Stimulated activated naive CD4-positive, alpha-beta T cell (primary cell): ENCODE measurements around the gene MEIS3.
"Not testable (repeated sequence)": the region's sequence is repeated elsewhere in the genome, so short reads cannot be mapped to it uniquely, and the experiment has no call there.

ENCODE experiments used
- DNase-seq, 6 experiments: peaks; one replicate each; lab custom pipeline; 2025; lab: John Stamatoyannopoulos, UW

MEIS3 gene

GRCh38 chr19:47386582-47386981 is 32.7 kb downstream of the MEIS3 start:
- not testable (repeated sequence) for DNase-seq

- not testable (repeated sequence) for DNase-seq
Measured at GRCh38 chr19:47384533-47384932, 34.8 kb downstream of the MEIS3 start.

GRCh38 chr19:47383890-47384289 is 35.4 kb downstream of the MEIS3 start:
- DNase-seq: not testable (repeated sequence)

GRCh38 chr19:47381653-47382279 is 37.6 kb downstream of the MEIS3 start:
- DNase-seq: no peak

- DNase-seq: no peak
Measured at GRCh38 chr19:47381121-47381520, 38.2 kb downstream of the MEIS3 start.

DNA sequence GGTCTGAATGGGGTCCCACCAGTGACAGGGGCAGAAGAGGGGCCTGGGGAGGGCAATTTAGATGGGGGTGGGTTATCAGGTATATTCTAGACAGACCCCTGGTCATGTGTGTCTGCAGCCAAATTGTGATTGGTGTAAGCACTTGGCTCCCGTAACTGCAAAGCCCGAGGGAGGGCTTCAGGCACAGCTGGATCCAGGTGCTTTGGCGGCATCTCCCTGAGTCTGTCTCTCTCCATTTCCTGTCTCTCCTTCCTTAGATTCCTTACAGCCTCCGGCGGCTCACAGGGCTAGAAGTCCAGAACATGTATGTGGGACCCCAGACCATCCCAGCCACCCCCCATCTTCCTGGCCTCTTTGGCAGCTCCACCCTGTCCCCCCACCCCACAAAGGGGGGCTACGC is 38.8 kb downstream of the MEIS3 start:
- DNase-seq: no peak

DNA sequence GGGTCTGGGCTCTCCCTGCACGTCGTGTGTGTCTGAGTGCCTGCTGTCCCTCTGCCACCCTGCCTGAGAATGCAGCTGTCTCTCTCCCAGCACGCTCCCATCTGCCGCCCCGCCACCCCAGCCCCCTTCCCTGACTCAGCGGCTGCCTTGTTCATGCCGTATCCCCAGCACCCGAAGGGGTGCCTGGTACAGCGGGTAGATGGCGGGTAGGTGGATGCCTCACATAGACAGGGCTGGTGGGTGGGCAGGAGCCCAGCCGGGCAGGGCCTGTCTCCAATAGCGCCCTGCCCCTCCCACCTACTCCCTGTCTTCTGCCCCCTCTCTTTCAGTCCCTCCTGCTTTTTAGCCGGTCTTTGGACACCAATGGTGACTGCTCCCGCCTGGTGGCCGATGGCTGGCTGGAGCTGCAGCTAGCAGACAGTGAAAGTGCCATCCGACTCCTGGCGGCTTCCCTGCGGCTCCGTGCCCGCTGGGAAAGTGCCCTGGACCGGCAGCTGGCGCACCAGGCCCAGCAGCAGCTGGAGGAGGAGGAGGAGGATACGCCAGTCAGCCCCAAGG is 39.9 kb downstream of the MEIS3 start:
- no peak for DNase-seq

DNA sequence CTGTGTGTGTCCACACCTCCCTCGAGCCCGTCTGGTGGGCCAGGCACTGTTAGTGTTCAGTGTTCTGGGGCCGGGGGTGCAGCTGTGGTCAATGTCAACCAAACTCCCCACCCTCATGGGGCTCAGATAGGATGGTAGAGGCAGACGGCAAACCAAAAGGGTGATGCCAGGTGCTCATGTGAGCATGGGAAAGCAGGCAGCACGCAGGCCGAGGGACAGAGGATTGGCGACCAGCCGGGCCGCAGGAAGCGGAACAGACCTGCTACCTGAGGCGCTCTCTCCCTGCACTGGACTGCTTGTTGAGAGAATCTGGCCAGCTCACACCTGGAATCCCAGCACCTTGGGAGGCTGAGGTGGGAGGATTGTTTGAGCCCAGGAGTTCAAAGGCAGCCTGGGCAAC is 41.1 kb downstream of the MEIS3 start:
- DNase-seq: no peak

GRCh38 chr19:47377801-47378200 is 41.5 kb downstream of the MEIS3 start:
- DNase-seq: no peak

DNA sequence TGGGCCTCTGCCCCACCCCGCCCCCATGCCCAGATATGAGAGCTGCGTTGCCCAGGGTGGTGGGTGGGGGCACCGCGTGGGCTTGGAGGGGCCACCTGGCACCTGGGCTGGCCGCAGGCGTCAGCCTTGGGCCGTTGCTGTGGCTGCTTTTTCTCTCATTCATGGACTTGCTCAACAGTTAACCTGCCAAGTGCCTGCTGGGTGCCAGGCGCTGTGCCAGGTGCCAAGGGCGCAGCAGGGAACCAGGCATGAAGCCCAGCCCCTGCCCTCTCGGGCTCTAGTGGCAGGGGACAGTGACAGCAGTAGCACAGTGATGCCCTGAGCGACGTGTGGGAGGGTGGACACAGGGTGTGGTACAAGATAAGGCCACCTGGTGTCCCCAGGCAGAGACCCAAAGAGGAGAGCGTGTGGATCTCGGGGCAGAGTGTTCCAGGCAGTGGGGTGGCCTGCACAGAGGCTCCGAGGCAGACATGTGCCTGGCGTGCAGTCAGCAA is 42.1 kb downstream of the MEIS3 start:
- no peak for DNase-seq

- no peak for DNase-seq
Measured at GRCh38 chr19:47376589-47377144, 42.7 kb downstream of the MEIS3 start.

- DNase-seq: no peak
Measured at GRCh38 chr19:47375694-47376588, 43.4 kb downstream of the MEIS3 start.

GRCh38 chr19:47374876-47375693 is 44.2 kb downstream of the MEIS3 start:
- no peak for DNase-seq

DNA sequence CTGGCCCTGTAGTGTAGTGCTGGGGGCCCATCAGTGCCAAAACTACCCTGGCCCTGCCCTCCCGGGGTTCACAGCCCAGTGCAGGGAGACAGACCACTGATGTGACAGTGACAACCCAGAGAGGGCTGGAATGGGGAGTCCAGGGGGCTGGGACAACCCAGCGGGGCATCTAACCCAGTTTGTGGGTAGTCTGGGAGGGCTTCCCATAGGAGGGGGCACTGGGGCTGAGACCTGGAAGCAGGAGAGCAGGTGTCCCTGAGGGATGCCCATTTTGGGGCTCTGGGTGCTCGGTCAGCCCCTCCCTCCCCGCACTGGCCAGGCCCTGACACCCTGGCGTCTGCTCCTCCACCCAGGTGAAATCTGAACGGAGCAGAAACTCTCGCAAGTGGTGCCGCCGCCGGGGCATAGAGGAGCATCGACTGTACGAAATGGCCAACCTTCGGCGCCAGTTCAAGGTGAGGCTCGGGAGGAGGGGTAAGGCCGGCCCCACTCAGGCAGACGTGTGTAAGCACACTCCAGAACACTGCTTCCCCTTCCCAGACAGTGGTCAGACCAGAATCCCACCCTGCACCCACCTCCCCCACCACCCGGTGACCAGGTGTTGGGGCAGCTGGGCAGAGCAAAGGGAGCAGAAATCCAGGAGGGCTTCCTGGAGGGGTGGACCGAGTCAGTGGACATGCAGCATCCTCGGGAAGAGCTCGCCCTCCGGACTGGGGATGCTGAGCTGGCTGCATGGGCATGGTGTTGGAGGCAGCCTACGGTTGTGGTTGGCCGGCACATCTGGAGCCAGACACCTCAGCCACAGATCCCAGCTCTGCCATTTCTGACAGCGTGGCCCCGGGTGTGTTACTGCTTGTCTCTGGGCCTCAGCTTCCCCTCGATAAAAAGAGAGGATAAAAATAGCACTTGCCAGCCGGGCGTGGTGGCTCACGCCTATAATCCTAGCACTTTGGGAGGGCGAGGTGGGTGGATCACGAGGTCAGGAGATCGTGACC is 45.8 kb downstream of the MEIS3 start:
- no peak for DNase-seq

GRCh38 chr19:47372603-47373002 is 46.7 kb downstream of the MEIS3 start:
- DNase-seq: no peak

- DNase-seq: no peak
Measured at GRCh38 chr19:47371261-47371660, 48.1 kb downstream of the MEIS3 start.

DNA sequence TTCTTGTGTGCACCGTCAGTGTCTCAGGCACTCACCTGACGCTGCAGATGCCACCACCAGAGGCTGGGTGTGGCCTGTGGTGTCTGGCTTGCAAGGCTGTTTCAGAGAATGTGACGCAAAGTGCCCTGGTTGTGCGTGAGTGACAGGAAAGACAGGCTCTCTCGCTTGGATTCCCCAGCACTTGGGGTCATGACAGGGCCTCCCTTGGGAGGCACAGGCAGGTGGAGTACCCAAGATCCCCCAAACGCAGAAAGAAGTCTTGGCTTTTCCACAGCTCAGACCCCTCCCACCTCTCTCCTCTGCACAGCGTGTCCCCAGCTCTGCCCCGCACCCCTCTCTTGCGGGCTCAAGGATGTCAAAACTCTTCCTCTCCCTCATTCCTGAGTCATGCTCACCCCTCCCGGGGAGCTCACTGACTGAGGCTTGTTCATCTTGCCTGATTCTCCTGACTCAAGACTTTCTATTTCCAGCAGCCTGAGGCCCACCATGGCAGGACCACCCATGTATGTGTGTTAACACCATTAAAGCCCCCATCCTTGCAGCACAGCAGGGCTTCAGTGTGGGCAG is 49.2 kb downstream of the MEIS3 start:
- no peak for DNase-seq

- not testable (repeated sequence) for DNase-seq
Measured at GRCh38 chr19:47365455-47365854, 53.9 kb downstream of the MEIS3 start.

DNA sequence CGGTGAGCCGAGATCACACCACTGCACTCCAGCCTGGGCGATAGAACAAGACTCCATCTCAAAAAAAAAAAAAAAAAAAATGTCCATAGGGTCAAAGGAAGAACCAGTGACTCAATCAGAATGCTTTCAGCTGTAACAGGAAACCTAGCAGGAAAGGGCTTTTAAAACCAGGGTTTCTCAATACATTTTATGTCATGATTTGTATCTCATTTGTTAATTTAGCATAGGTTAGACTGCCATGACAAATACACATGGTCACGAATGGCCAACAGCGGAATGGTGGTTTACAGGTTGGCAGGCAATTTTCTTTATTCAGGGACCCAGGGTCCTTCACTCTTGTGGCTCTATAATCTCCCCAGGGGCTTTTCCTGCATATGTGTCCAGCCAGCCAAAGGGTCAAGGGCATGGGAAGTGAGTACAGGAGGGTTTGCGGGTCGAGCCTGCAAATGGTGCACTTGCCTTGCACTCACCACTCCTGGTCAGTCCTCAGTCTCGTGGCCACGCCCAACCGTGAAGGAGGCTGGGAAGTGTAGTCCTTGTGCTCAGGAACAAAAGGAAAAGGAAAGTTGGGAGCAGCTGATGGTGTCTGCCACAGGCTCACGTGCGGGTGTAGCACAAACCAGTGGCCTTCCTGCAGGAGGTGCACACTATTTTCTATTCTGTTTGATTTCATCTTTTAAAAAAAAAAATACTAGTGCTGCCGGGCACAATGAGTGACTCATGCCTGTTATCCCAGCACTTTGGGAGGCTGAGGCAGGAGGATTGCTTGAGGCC is 55.4 kb downstream of the MEIS3 start:
- DNase-seq: no peak
